Fibroblast of peridontal ligament (primary cell): Measurements from ENCODE around the gene RCOR3.

Experiments
- DNase-seq: peaks from one replicate; pipeline ENCODE4 v3.0.0-alpha.2; 2010; ENCODE audit errors: extremely low read depth

The RCOR3 gene

GRCh38 chr1:211324992-211325775 lies 66.0 kb downstream of the RCOR3 start:
- DNase-seq = no peak

- DNase-seq = no peak
Observed at GRCh38 chr1:211326140-211326527, 67.0 kb downstream of the RCOR3 start.

GRCh38 chr1:211326528-211327345 lies 67.6 kb downstream of the RCOR3 start, which contains the start of gene TRAF5:
TSS of gene TRAF5 (plus strand) at chr1:211326833. CDS start at chr1:211353240, 26,407 bp downstream.
- peak; percentile 60 for DNase-seq

- DNase-seq = peak; percentile 69
Observed at GRCh38 chr1:211327346-211327921, 68.3 kb downstream of the RCOR3 start.

GRCh38 chr1:211328084-211328694 lies 69.0 kb downstream of the RCOR3 start:
- DNase-seq = no peak

GRCh38 chr1:211328866-211329475 lies 69.8 kb downstream of the RCOR3 start:
- DNase-seq = no peak

- no peak for DNase-seq
Observed at GRCh38 chr1:211329764-211330201, 70.6 kb downstream of the RCOR3 start.

- DNase-seq = no peak
Observed at GRCh38 chr1:211330282-211330936, 71.2 kb downstream of the RCOR3 start.

GRCh38 chr1:211331011-211331709 lies 72.0 kb downstream of the RCOR3 start:
- DNase-seq = peak; percentile 82

- DNase-seq = no peak
Observed at GRCh38 chr1:211332036-211332616, 73.0 kb downstream of the RCOR3 start.

- peak; percentile 34 for DNase-seq
Observed at GRCh38 chr1:211332830-211333229, 73.7 kb downstream of the RCOR3 start.

- no peak for DNase-seq
Observed at GRCh38 chr1:211333906-211334305, 74.7 kb downstream of the RCOR3 start.

GRCh38 chr1:211334986-211335385 lies 75.8 kb downstream of the RCOR3 start:
- no peak for DNase-seq

- DNase-seq = no peak
Observed at GRCh38 chr1:211335522-211336157, 76.5 kb downstream of the RCOR3 start.

- DNase-seq = no peak
Observed at GRCh38 chr1:211336161-211336560, 77.0 kb downstream of the RCOR3 start.

- DNase-seq = no peak
Observed at GRCh38 chr1:211336775-211337174, 77.6 kb downstream of the RCOR3 start.

GRCh38 chr1:211337430-211338223 lies 78.5 kb downstream of the RCOR3 start:
- DNase-seq = no peak

- no peak for DNase-seq
Observed at GRCh38 chr1:211338224-211338620, 79.1 kb downstream of the RCOR3 start.

GRCh38 chr1:211339631-211340041 lies 80.5 kb downstream of the RCOR3 start:
- no peak for DNase-seq
